Measurements from ENCODE around the gene EHHADH.

Gene EHHADH

GRCh38 chr3:185188816-185189215 lies 65.0 kb downstream of the EHHADH start:
- DNase-seq: no peak

DNA sequence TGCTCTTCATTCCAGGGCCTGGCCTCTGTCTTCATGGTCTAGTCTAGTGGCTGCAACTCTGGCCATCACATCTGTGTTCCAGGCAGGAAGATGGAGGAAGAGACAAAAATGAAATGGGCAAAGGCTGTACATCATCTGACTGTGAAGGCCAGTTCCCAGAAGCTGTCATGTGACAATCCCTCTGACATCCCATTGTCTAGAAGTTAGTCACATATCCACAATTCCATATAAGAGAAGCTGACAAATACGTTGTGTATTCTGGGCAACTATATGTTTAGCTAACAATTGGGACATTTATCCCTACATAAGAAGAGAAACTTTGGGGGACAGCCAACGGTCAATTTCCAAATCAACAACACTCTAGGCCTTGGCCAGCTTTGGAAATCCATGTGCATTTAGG lies 66.5 kb downstream of the EHHADH start:
- DNase-seq: no peak

DNA sequence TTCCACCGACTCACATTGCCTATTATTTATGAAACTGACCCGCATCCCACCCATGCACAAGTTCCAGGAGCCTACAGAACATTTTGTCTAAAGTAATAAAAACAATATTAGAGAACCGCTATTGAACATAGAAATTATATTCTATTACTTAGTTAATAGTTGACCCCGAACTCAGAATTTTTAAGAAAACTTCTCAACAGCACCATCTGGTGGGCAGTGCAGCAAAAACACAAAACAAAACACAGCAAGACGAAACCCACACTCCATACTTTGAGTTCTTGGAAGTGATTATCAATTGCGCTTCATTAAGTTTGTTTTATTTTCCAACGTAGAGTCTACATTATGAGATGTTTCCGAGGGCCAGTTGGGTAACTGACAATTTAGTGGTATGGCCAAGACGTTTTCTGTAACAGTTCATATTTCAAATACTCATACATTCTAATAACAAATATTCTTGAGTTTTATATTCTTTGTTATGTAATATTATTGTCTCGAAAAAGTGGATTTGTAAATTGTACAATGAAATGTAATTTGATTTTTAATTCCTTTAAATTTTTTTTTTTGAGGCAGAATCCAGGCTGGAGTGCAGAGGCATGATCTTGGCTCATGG lies 77.0 kb downstream of the EHHADH start:
- DNase-seq: peak; percentile 74

- DNase-seq: peak; percentile 95
These were observed 78.4 kb downstream of the EHHADH start for GRCh38 chr3:185175370-185175987.

GRCh38 chr3:185172086-185173049 lies 81.5 kb downstream of the EHHADH start:
- no peak for DNase-seq

DNA sequence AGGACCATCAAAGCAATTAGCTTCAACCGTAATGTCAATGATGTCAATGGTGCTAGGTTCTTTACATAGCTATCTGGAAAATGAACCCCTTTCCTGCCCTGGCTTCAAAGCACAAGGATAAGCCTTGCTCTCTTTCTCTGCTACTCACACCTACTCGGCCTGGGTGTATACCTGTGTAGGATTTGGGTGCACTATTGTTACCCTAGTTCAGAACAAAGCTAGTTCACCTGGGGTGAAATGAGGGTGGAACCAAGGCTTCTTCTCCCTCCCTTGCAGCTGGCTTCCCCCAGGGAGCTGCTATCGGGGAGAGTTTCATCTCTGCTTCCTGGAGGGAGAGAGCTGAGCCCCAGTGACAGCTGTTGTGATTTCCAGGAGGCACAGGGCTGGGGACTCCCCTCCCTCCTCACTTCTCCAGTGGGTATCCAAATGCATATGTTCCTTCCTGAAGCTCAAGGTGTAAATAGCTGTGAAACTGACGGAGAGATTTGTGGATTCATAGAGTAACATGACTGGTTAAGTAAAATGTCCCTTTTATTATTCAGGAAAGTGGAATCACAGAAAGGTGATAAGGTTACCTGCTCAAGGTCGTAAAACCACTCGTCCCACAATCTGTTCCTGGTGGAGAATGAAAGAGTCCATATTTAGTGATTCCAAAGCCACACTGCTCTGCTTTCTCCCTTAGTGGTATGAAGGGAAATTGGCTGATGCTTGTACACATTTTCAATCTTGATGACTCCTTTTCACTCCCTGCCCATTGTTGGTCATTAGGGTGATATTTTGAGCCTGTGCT lies 89.2 kb downstream of the EHHADH start:
- no peak for DNase-seq

- no peak for DNase-seq
These were observed 91.2 kb downstream of the EHHADH start for GRCh38 chr3:185162634-185163033.

DNA sequence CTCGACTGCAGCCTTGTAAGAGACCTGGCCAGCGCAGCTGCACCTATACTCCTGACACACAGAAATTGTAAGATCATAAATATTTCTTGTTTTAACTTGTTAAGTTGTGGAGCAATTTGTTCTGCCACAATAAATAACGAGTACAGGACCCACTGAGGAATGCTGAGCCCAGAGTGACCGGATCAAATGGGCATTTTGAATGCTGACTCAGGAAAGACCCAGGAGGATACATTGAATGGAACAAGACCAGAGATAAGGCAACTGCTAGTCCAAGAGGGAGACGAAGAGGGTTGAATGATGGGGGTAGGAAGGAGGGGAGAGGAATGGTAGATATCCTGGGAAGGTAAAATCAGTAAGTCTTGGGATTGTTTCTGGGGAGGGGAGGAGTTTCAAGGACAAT lies 92.1 kb downstream of the EHHADH start:
- no peak for DNase-seq

GRCh38 chr3:185157347-185157746 lies 96.5 kb downstream of the EHHADH start:
- DNase-seq: no peak

DNA sequence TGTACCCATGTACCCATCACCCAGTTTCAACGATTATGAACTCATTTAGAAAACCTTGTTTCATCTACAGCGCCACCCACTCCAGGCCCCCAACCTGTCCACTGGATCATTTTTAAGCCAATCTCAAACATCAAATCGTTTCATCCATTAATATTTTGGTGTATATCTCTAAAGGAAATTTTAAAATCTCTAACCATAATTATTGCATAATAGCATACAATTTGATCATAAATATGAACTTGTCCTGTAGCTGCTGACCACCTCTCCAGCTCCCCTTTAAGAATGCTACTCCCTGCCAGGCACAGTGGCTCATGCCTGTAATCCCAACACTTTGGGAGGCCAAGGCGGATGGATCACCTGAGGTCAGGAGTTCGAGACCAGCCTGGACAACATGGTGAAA lies 98.2 kb downstream of the EHHADH start:
- DNase-seq: no peak

DNA sequence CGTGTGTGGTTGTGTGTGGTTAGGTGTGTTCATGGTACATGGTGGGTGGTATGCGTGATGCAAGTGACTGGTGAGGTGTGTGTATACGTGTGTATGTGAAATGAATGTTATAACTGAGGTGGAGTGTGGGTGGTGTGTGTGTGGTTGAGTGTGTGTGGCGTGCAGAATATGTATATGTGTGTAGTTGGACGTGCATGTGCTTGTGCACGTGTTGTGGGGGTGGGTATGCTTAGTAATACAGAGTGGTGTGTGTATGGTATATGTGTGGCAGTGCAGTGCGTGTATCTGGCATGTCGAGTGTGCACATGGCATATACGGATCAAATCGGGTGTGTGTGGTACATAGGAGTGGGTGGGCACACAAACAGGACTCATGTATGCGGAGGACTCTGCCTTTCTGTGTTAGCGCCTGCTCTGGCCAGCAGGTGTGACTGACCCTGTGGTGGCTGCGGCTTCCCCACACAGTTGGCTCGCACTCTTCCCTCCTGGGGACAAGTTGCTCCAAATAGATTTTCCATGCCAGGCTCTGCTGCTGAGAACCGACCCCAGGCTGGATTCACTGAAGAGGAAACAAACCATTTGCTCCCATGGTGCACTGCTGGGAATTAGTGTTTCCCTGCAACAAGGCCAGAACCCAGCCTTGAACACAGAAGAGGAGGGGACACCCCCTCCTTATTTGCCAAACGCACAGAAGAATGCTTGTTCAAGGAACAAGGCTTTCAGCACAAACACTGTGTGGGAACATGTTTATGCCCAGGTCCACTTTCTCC lies 99.8 kb downstream of the EHHADH start:
- no peak for DNase-seq

- peak; percentile 18 for DNase-seq
These were observed 100.6 kb downstream of the EHHADH start for GRCh38 chr3:185153171-185153771.

DNA sequence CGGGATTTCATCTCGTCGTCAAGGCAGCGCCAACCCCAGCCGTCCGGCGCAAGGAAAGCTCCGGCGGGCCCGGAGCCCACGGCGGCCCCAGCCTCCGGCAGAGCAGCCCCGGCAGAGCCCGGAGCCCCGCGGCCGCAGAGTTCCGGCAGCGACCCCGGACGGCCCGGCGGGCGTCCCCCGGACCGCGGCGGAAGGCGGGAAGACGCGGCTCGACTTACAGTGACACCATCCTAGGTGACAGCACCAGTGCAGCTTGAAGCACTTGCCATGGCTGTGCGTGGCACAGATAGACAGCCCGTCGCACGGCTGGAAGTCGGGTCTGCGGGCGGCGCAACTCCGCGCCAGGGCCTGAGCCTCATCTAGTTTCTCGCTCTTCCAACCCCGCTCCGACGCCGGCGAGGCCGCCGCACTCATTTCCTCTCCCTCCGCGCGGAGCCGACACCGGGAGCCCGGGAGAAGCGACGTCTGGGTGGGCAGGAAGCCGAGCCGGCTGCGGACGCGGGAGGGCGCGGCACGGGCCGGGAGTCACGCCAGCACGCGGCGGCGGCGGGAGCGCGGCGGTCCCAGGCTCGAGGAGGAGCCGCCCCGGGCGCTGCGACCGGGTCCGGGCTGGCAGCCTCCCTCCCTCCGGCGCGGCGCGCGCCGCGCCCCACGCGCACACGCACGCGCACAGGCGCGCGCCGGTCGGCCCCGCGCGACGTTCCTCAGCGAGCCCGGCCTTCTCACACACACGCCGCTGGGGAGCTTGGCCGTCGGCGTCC lies 101.3 kb downstream of the EHHADH start, which contains the start of gene C3orf70:
Gene C3orf70, minus strand, starts transcription at position 651 of the 761 bp plus-strand sequence. Its CDS starts 237 bp downstream, at position 414.
- DNase-seq: peak; percentile 55

DNA sequence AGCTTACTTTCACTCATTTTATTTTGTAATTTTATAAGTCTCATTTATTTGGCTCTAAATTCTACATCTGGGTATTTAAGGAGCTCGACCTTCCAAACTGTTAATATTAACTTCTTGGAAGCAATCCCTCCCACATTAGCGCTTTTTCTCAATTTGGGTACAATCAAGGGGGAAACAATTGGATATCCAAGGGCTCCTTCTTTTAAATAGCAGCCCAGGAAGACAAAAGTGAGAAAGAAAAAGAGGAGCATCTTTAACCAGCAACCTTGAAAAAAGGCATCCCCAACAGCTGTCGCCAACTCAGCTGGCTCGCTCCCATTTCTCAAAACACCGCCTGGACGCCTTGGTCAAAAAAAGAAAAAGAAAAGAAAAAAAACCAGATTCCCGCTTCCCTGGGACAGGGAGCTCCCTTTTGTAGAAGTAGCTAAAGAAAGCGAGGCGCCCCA lies 101.9 kb downstream of the EHHADH start:
- no peak for DNase-seq

GRCh38 chr3:185151101-185151963 lies 102.5 kb downstream of the EHHADH start:
- DNase-seq: no peak

GRCh38 chr3:185150561-185150960 lies 103.3 kb downstream of the EHHADH start:
- DNase-seq: no peak

DNA sequence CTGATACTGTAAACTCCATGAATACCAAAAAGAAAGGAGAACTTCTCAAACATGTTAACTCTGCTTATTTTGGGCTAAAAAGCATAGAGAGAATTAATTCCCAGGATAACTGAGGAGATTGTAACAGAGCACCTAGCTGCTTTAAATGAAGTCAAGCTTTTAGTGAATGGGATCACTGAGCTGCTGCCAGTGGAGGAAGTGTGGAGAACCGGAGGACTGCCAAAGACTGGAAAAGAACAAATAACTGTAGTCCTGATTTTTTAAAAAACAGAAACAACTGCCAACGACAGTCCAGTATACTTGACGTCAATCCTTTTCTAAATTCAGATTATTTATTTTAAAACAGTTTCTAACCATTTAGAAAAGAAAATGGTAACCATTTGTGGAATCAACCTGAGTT lies 104.3 kb downstream of the EHHADH start:
- DNase-seq: no peak

DNA sequence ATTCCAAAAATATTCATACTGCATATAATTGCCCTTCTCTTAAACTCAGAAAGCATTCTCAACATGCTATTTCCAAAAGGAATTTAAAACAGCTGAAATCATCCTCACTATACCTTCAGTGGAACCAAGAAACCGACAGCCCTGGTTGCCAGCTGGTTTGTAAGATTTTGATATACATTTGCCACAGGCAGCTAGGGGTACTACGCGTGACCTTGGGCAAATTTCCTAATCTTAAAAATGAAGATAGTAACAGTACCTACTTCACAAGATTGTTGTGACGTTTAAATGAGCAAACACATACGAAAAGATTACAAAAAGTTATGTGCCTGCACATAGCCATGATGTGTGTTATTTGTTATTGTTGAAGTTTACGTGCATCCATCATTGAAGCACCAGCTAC lies 108.3 kb downstream of the EHHADH start:
- DNase-seq: no peak

DNA sequence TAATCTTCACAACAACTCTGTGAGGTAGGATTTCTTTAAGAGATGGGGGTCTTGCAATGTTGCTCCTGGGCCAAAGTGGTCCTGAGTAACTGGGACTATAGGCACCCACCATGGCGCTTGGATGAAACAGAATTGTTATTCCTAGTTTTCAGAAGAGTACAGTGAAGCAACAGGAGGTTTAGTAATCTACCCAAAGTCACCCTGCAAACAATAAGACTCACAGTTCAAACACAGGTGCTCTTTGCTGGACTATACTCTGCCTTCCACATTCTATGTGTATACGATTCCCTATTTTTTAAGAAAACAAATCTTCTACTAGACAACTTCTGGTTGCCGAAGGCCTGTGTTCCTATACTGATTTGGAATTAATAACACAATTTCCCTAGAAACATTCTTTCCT lies 109.1 kb downstream of the EHHADH start:
- no peak for DNase-seq

Measured in hematopoietic multipotent progenitor cell treated with erythropoietin and hydrocortisone succinate and interleukin-3 and kit ligand, for 6 days (in vitro differentiated cells).